Adrenal gland (tissue), 5 donors: Measurements from ENCODE around the gene MAGI1.

ENCODE experiments used
- CTCF ChIP-seq, 6 experiments: fragments of 450-650 bp in 4 of 6; fragments of 200-600 bp in 2 of 6; sonication (generic) in 1 of 6; IDR thresholded peaks; 1 replicate in 5 of 6; 2 replicates in 1 of 6; pipeline versions ENCODE4 v1.5.1 to v1.8.0; 2016 to 2021; ENCODE audit warnings: antibody characterized with exemption in 6 of 6, mild to moderate bottlenecking in 2 of 6, moderate library complexity in 1 of 6
- POLR2A ChIP-seq, 2 donors: fragments of 450-650 bp; IDR thresholded peaks; one replicate each; pipeline ENCODE4 v1.6.1; 2017; ENCODE audit warnings: antibody characterized with exemption in 2 of 2, mild to moderate bottlenecking in 2 of 2, moderate library complexity in 1 of 2
- donor health status: DM: no; HTN: no; CAD: no.

GRCh38 chr3:65972765-65973164 lies 66.0 kb downstream of the MAGI1 start:
- no peak for TF ChIP-seq CTCF (IDR thresholded peaks at IDR 0.05)
- TF ChIP-seq POLR2A (IDR thresholded peaks at IDR 0.05), result no peak
